GM12864 (cell line): Measurements from ENCODE around the gene BRIP1.
"Not testable (repeated sequence)": the region's sequence is repeated elsewhere in the genome, so short reads cannot be mapped to it uniquely, and the experiment has no call there.

Source experiments
- DNase-seq: peaks from one replicate; pipeline ENCODE4 v3.0.0-alpha.2; 2011; ENCODE audit warnings: low read depth
- H3K4me3 ChIP-seq: 2 replicates; pipeline ENCODE4 v1.5.1; 2011; ENCODE audit warnings: mild to moderate bottlenecking, low read depth, low read length, control low read depth
- TF ChIP-seq, protein P1 (sequence below): IDR thresholded peaks from 2 replicates; pipeline ENCODE4 v1.5.1; 2011; ENCODE audit warnings: low read depth, mild to moderate bottlenecking, moderate library complexity, low read length, control low read depth, inconsistent platforms; ENCODE audit errors: missing control alignments

BRIP1 gene

DNA sequence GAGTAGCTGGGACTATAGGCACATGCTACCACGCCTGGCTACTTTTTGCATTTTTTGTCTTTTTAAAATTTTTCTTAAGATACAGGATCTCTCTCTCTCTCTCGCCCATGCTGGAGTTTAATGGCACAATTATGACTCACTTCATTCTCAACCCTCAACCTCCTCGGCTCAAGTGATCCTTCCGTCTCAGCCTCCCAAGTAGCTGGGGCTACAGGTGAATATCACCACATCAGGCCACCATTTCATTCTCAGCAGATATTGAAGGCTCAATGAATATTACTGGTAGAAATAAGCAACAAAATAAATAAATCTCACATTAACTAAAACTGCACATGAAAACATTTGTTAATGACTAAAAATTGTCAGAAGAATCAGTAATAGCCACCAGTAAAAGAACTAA lies 41.7 kb downstream of the BRIP1 start:
- no peak for DNase-seq
- H3K4me3 ChIP-seq = no peak overlapping the region
- TF ChIP-seq, protein P1, sequence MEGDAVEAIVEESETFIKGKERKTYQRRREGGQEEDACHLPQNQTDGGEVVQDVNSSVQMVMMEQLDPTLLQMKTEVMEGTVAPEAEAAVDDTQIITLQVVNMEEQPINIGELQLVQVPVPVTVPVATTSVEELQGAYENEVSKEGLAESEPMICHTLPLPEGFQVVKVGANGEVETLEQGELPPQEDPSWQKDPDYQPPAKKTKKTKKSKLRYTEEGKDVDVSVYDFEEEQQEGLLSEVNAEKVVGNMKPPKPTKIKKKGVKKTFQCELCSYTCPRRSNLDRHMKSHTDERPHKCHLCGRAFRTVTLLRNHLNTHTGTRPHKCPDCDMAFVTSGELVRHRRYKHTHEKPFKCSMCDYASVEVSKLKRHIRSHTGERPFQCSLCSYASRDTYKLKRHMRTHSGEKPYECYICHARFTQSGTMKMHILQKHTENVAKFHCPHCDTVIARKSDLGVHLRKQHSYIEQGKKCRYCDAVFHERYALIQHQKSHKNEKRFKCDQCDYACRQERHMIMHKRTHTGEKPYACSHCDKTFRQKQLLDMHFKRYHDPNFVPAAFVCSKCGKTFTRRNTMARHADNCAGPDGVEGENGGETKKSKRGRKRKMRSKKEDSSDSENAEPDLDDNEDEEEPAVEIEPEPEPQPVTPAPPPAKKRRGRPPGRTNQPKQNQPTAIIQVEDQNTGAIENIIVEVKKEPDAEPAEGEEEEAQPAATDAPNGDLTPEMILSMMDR = no peak

DNA sequence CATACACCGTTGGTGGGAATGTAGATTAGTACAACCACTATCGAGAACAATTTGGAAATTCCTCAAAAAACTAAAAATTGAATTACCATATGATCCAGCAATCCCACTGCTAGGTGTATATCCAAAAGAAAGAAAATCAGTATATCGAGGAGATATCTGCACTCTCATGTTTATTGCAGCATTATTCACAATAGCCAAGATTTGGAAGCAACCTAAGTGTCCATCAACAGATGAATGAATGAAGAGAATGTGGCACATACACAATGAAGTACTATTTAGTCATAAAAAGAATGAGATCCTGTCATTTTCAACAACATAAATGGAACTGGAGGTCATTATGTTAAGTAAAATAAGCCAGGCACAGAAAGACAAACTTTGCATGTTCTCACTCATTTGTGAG lies 44.1 kb downstream of the BRIP1 start:
- DNase-seq, H3K4me3 ChIP-seq: not testable (repeated sequence)

DNA sequence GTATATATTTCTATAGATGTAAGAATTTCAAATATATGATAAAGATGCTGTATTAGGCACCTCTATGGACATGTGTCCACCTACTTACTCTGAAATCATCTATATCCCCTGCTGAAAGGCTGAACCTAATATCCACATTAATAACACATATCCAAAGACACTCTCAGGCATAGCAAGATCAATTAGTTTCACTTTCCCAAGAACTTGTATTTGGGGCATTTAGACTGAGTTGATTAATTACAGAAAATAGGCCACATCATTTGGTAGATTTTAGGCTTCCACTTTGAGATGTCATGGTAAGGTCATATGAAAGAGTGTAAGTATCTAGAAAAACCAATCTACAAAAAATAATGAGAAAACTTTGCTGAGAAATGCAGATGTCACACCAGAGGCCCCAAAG lies 45.1 kb downstream of the BRIP1 start:
- TF ChIP-seq, protein P1 = no peak
- no peak overlapping the region for H3K4me3 ChIP-seq
- DNase-seq = no peak

DNA sequence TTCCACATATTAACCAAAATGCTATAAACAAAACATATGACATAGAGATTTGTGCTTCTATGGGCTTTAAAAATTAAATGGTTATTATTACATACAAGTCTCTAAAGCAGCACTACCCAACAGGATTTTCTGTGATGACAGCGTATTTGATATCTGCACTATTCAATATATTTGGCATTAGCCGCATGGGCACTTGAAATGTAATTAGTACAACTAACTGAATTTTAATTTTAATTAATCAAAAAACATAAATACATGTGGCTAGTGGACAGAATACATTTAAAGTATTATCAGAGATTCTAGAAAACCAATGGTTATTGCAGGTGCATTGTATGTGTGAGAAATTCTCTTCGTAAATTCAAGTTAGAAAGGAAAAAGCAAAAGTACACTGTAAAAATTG lies 45.9 kb downstream of the BRIP1 start:
- DNase-seq = no peak
- H3K4me3 ChIP-seq = no peak overlapping the region
- TF ChIP-seq, protein P1 = no peak

DNA sequence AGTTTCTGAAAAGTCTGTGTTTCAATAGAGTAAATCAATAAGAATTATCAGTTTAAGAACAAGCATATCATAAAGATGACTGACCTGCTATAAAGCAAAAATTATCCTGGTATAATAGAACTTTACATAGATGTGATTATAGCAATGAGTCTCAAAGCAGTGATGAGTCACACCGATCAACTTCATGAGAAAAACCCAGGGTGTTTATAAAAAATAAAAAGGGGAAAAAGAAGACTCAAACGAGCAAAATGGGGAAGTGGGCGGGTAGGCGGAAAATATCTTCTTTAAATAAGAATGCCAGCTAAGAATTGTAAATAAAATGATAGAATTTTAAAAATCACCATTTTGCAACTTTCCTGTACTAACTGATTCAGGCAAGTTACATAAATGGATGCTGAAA lies 46.8 kb downstream of the BRIP1 start:
- TF ChIP-seq, protein P1 = no peak
- no peak overlapping the region for H3K4me3 ChIP-seq
- DNase-seq = no peak

DNA sequence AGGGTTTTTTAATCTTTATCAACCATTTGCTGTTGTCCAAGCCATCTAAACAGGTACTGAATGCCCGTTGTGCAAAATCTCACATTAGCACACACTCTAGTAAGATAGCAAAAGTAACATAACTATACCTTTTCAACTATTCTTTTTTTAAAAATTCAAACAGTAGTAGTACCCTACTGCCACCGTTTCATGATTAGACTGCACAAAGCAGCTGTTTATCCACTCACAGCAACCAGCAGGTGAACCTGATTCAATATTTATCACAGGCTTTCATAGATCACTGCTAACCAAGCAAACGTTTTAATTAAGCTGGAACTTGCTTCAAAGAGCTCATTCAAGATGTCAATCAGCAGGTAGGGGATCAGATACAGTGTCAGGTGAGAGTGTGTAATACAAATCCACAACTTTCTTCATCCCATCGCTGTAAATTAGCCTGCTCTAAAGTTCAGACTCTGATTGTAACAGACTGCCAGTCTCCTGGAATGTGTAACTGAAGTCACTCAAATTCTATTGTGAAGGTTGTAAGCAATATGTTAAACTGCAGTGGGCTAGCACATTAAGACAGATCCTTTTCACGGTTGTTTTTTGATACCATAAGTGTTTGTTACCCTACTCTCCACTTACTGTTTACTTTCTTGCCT lies 47.3 kb downstream of the BRIP1 start:
- TF ChIP-seq, protein P1 = no peak
- DNase-seq = no peak
- no peak overlapping the region for H3K4me3 ChIP-seq

DNA sequence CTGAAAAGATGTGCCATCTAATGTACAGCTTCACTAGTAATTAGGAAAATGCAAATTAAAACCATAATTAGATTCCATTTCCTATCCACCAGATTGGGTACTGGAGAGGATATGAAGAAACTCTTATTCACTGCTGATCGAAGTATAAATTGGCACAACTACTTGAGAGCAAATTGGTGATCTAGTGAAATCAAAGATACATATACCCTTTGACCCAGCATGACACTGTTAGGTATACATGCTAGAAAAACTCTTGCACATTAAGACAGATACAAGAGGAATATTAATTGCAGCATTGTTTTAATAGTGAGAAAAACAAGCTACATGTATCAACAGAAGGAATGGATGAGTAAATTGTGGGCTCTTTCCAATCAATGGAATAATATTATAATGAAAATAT lies 48.8 kb downstream of the BRIP1 start:
- DNase-seq = no peak
- TF ChIP-seq, protein P1 = no peak
- H3K4me3 ChIP-seq = no peak overlapping the region
